Myometrial cell (primary cell): ENCODE results near the gene COX14. TPM values are rescaled to one million over a fixed set of nuclear protein-coding genes. Genes with fewer than 3 reads are reported as not detected.

ENCODE experiments used
- total RNA-seq: library from RNA; depleted of rRNA; stranded (reverse); fragments of >200 nt; gene quantifications from 2 replicates; pipeline ENCODE4 v1.2.3, GENCODE V29; 2015

The COX14 gene
- total RNA-seq: 45.3 and 45.9 TPM in 2 replicates

DNA sequence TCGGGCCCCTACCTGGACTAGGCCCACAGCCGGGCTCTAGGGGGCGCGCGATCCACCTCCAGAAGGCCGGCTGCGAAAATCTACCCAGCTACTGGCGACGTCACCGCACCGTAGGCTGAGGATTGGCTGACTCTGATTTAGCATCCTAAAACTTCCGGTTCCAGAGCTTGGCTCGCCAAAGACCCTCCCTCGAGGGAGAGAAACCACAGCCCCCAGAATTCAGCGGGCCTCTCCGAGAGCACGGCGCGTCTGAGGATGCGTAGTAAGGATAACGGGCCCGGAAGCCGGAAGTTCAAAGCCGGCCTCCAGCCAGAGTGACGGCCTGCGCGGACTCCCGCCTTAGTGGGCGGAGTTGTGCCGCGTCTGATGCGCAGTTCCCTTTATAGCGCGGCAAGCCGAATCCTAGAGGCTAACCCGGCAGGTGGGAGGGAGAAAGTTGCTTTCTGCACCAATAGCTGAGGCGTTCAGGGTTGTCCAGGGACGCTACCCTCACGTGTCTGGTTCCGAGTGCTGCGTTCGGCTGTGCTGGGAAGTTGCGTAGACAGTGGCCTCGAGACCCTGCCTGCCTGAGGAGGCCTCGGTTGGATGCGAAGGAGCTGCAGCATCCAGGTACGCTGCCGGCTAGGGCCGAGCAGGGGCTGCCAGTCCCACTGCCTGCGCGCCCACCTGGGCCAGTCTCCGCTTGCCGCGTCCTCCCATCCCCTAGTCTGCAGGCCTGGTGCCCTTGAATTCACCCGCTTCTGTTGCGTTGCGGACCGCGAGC is at the start of gene COX14:
COX14 (plus strand) TSS at position 544 of the 763 bp plus-strand sequence. CDS start 7,808 bp downstream, outside the sequence.

DNA sequence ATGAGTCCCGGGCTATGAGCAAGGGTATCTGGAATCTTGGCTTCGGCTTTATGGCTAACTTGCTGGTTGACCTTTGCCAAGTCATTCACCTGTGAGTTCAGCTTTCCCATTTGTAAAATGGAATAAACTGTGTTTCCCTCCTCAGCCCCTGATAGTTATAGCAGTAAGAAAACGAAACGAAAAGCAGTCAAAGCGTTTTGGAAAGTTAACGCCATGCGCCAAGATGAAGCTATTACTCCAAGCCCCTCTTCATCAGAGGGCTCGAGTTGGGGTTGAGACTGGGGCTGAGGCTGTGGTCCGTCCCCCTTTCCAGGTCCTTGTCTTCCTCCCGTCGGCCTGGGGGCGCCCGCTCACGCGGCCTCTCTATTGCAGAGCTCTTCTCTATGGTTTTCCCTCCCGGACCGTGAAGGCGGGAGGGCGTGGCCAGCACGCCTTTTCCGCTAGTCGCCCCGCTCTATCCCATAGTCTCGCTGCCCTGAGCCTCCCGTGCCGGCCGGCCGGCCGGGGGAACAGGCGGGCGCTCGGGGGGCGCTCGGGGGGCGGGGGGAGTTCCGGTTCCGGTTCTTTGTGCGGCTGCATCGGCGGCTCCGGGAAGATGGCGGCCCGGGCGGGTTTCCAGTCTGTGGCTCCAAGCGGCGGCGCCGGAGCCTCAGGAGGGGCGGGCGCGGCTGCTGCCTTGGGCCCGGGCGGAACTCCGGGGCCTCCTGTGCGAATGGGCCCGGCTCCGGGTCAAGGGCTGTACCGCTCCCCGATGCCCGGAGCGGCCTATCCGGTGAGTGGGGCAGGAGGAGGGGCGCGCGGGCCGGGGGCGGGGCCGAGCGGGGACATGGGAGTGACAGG is 27.0 kb upstream of the COX14 start, which contains the start of gene SMARCD1:
SMARCD1 (plus strand) TSS at position 568 of the 840 bp plus-strand sequence; CDS start at position 596, 28 bp downstream.

DNA sequence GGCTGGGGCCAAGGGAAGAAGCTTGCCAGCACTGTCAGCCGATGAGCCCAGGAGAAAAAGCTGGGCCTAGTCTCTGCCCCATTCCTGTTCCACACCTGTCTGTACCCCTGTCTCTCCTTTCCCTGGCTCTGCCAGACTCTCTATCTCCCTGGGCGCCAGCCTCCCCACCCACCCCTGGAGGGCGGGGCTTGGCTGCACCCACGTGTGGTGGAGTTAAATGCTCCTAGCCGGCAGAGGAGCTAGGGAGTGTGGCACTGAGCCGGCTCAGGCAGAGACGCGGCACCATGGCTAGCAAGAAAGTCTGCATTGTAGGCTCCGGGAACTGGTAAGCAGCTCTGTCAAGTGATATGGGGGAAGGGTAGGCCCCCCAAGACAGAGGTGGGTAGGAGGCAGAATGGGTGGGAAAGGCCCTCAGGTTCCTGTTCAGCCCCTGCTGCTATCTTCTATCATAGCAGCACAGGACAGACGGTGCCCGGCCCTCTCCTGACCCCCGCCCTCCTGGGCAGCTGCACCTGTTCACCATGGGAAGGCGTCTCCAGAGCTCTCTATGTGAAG is 8.2 kb upstream of the COX14 start, which contains the start of gene GPD1:
GPD1 (plus strand) TSS at position 242 of the 555 bp plus-strand sequence; CDS start at position 285, 43 bp downstream.

DNA sequence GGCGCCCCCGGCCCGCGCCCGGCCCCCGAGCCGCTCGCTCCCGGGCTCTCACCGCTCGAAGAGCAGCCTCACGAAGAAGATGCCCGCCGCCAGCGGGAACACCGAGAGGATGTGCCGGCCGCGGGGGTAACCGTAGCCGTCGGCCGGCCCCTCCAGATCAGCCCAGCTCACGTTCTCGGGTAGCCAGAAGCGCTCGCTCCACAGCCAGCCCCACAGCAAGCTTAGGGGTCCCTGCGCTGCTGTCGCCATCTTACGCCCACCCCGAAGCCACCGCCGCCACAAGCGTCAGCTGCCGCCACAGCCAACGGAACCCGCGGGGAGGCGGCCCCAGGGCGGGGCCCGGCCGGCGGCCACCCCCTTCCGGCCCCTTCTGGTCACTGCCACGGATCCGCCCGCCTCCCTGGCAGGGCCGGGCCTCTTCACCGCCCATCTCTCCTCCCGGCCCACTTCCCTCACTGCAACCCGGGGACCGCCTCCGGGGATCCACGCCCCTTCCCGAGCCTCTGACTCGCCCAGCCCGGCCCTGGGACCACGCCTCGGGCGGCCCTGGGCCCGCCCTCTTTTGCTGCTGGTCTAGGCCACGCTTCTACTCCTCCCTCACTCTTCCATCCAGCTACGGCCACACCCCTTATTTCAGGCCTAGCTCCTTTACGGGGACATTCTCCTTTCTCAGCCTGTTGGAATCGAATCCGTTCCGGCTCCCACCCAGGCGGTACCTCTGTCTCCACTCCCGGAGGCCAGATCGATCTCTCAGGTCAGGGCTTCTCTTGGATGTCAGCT is 55.2 kb downstream of the COX14 start, which contains the start of gene CERS5:
CERS5 (minus strand) TSS at position 321 of the 780 bp plus-strand sequence; CDS start at position 249, 72 bp downstream.

Other genes with a start within 250 kb of the COX14 start
- 0.29 and 0.71 TPM in 2 replicates for gene FAIM2, start 208.3 kb upstream of the COX14 start, total RNA-seq
- not detected in 2 replicates for gene AQP2, start 161.5 kb upstream of the COX14 start, total RNA-seq
- gene AQP5, start 150.4 kb upstream of the COX14 start, total RNA-seq: not detected in 2 replicates
- gene AQP6, start 139.3 kb upstream of the COX14 start, total RNA-seq: not detected in 2 replicates
- 53.0 and 62.6 TPM in 2 replicates for gene RACGAP1, start 86.7 kb upstream of the COX14 start, total RNA-seq
- 1.4 TPM in 2 replicates for gene ASIC1, start 54.6 kb upstream of the COX14 start, total RNA-seq
- 30.3 and 54.5 TPM in 2 replicates for gene SMARCD1, start 26.9 kb upstream of the COX14 start, total RNA-seq
- 0.18 TPM in 1 of 2 replicates, not detected in the other for gene GPD1, start 8.2 kb upstream of the COX14 start, total RNA-seq
- gene CERS5, start 55.1 kb downstream of the COX14 start, total RNA-seq: 34.9 and 38.9 TPM in 2 replicates
- gene LIMA1, start 171.3 kb downstream of the COX14 start, total RNA-seq: 178 and 179 TPM in 2 replicates